ENCODE results near the gene DISC1. TPM values are rescaled to one million over a fixed set of nuclear protein-coding genes. Genes with fewer than 3 reads are reported as not detected.

Gene DISC1
- total RNA-seq, 1 experiment from 2014 or later: 1.8 TPM

- H3K4me2 ChIP-seq (ENCODE audit: low read length): no peak overlapping the region
- BruUV-seq (replicated peaks): no TSS peak
Observed at GRCh38 chr1:231970684-231971083, 344.1 kb downstream of the DISC1 start.

GRCh38 chr1:231971397-231972110 is 345.0 kb downstream of the DISC1 start:
- Histone ChIP-seq H3K9ac (ENCODE audit: low read length) (no peak overlapping the region), H3K9me2 (ENCODE audit: insufficient read depth) (no peaks in the 10 kb centered on the region), H3K9me3 (ENCODE audit: control insufficient read depth in 1 of 2, insufficient read depth in 1 of 2, low read depth in 1 of 2, low read length in 2 of 2) (no peaks in the 10 kb centered on the region), H2AFZ (ENCODE audit: low read depth, low read length, poor library complexity, severe bottlenecking) (no peak overlapping the region), H3K4me2 (ENCODE audit: low read length) (no peak overlapping the region), H3K4me3 (replicated peaks in 1 of 2; ENCODE audit: low read depth in 1 of 2, low read length in 2 of 2) (no peak overlapping the region), H3K79me2 (ENCODE audit: insufficient read depth, low read length) (no peaks in the 10 kb centered on the region), H3K27me3 (ENCODE audit: insufficient read depth, low read length) (no peaks in the 10 kb centered on the region), H3K36me3 (ENCODE audit: control insufficient read depth in 1 of 2, insufficient read depth in 2 of 2, low read length in 2 of 2) (no peaks in the 10 kb centered on the region), H3K27ac (ENCODE audit: low read depth, low read length) (no peak overlapping the region), H3K4me1 (ENCODE audit: control insufficient read depth in 1 of 2, insufficient read depth in 2 of 2, low read length in 2 of 2) (no peaks in the 10 kb centered on the region), H4K20me1 (ENCODE audit: insufficient read depth) (no peaks in the 10 kb centered on the region)
- no peak for ATAC-seq
- intact Hi-C loops (cut with micrococcal nuclease): no loop called here
- RAD21 ChIA-PET (ENCODE audit: low non-redundant PET in 1 of 2, low total read pairs in 2 of 2, uncharacterized antibody in 2 of 2, unreplicated experiment in 2 of 2): no interaction called here
- POLR2A ChIA-PET: no interaction called here
- DNase-seq (ENCODE audit: low read depth, low spot score): no peak
- CTCF ChIA-PET: no interaction called here
- no TSS peak for BruUV-seq (replicated peaks)
- TF ChIP-seq ELF1 (IDR thresholded peaks at IDR 0.05; ENCODE audit: borderline replicate concordance, low read depth): no peak
- TF ChIP-seq MAX (IDR thresholded peaks at IDR 0.05): no peak
- TF ChIP-seq EZH2phosphoT487 (IDR thresholded peaks at IDR 0.05; ENCODE audit: borderline replicate concordance): no peak
- TF ChIP-seq POLR2AphosphoS5 (IDR thresholded peaks at IDR 0.05; ENCODE audit: low read depth, low read length): no peak
- TF ChIP-seq POLR2A (IDR thresholded peaks at IDR 0.05; ENCODE audit: borderline replicate concordance, extremely low read depth, insufficient read depth, insufficient read length): no peak
- TF ChIP-seq SRF (IDR thresholded peaks at IDR 0.05; ENCODE audit: low read depth): no peak
- no peak for TF ChIP-seq EZH2 (IDR thresholded peaks at IDR 0.05)
- no peak for TF ChIP-seq SP1 (IDR thresholded peaks at IDR 0.05; ENCODE audit: low read depth)
- no peak for TF ChIP-seq CEBPB (IDR thresholded peaks at IDR 0.05; ENCODE audit: low read depth)
- no peak for TF ChIP-seq RAD21 (IDR thresholded peaks at IDR 0.05; ENCODE audit: low read depth)
- no peak for TF ChIP-seq ZBTB33 (IDR thresholded peaks at IDR 0.05; ENCODE audit: extremely low read depth, insufficient replicate concordance, low read length)
- no peak for TF ChIP-seq EGR1 (IDR thresholded peaks at IDR 0.05; ENCODE audit: low read depth)
- no peak for TF ChIP-seq SIN3A (IDR thresholded peaks at IDR 0.05; ENCODE audit: low read depth)
- no peak for TF ChIP-seq ZFX (IDR thresholded peaks at IDR 0.05)
- TF ChIP-seq JUND (IDR thresholded peaks at IDR 0.05): no peak
- no peak for TF ChIP-seq CBX3 (IDR thresholded peaks at IDR 0.05; ENCODE audit: low read depth)
- TF ChIP-seq YY1 (IDR thresholded peaks at IDR 0.05; ENCODE audit: extremely low read depth, insufficient replicate concordance, low read depth, low read length): no peak

More at GRCh38 chr1:231970684-231971083, 344.1 kb downstream of the DISC1 start:
- H3K79me2 ChIP-seq (ENCODE audit: insufficient read depth, low read length): no peaks in the 10 kb centered on the region
- RAD21 ChIA-PET (ENCODE audit: low non-redundant PET in 1 of 2, low total read pairs in 2 of 2, uncharacterized antibody in 2 of 2, unreplicated experiment in 2 of 2): no interaction called here
- H3K27me3 ChIP-seq (ENCODE audit: insufficient read depth, low read length): no peaks in the 10 kb centered on the region
- no peak overlapping the region for H3K9ac ChIP-seq (ENCODE audit: low read length)
- H3K4me3 ChIP-seq (replicated peaks in 1 of 2; ENCODE audit: low read depth in 1 of 2, low read length in 2 of 2): no peak overlapping the region
- H3K4me1 ChIP-seq (ENCODE audit: control insufficient read depth in 1 of 2, insufficient read depth in 2 of 2, low read length in 2 of 2): no peaks in the 10 kb centered on the region
- no peak overlapping the region for H2AFZ ChIP-seq (ENCODE audit: low read depth, low read length, poor library complexity, severe bottlenecking)
- ATAC-seq: no peak
- POLR2A ChIA-PET: no interaction called here
- no peak for DNase-seq (ENCODE audit: low read depth, low spot score)
- no peaks in the 10 kb centered on the region for H3K9me3 ChIP-seq (ENCODE audit: control insufficient read depth in 1 of 2, insufficient read depth in 1 of 2, low read depth in 1 of 2, low read length in 2 of 2)
- no peaks in the 10 kb centered on the region for H4K20me1 ChIP-seq (ENCODE audit: insufficient read depth)
- no peak for TF ChIP-seq MAX (IDR thresholded peaks at IDR 0.05)
- TF ChIP-seq ZNF274 (IDR thresholded peaks at IDR 0.05; ENCODE audit: low read depth, low read length): no peak
- TF ChIP-seq EZH2phosphoT487 (IDR thresholded peaks at IDR 0.05; ENCODE audit: borderline replicate concordance): no peak
- TF ChIP-seq SIN3A (IDR thresholded peaks at IDR 0.05; ENCODE audit: low read depth): no peak
- no peak for TF ChIP-seq CBX3 (IDR thresholded peaks at IDR 0.05; ENCODE audit: low read depth)
- CTCF ChIA-PET: no interaction called here
- intact Hi-C loops (cut with micrococcal nuclease): no loop called here
- no peak overlapping the region for H3K27ac ChIP-seq (ENCODE audit: low read depth, low read length)
- H3K9me2 ChIP-seq (ENCODE audit: insufficient read depth): no peaks in the 10 kb centered on the region
- no peaks in the 10 kb centered on the region for H3K36me3 ChIP-seq (ENCODE audit: control insufficient read depth in 1 of 2, insufficient read depth in 2 of 2, low read length in 2 of 2)
